Measurements from ENCODE around the gene FAM168A.

The FAM168A gene, protein sequence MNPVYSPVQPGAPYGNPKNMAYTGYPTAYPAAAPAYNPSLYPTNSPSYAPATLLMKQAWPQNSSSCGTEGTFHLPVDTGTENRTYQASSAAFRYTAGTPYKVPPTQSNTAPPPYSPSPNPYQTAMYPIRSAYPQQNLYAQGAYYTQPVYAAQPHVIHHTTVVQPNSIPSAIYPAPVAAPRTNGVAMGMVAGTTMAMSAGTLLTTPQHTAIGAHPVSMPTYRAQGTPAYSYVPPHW

DNA sequence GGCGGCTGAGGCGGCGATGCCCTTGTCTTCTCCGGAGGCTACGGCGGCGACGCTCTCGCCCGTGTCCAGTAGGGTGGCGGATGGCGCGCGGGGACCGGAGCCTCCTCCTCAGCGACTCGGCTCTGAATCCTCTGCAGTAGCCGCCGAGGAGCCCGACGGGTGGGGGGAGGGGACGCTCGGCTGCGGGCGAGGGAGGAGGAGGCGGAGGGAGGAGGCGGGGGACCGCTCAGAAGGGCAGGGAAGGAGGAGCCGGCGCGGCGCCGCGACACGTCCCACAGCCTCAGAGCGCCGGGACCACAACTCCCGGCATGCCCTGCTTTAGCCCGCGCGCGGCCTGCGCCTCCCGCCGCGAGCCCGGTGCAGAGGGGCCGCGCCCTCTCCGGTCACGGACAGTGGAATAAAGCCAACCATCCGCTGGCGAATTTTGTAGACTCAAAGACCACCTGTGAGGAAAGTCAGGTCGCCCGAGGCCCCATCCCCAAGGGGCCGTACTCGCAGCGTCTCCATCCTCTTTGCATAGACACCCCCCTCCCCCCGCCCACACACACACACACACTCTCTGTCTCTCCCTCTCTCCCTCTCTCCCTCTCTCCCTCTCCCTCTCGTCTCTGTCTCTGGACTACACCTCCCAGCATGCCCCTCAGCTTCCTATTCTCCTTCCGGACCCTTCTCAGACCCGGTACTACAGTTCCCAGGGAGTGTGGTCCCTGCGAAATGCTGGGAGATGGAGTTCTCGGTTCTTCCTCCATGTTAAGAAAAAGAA lies at the start of gene FAM168A:
Gene FAM168A, minus strand, starts transcription at position 157 of the 763 bp plus-strand sequence. CDS start 129,638 bp downstream, outside the sequence.
- peak; percentile 66 to 91 (median 80) for DNase-seq

DNA sequence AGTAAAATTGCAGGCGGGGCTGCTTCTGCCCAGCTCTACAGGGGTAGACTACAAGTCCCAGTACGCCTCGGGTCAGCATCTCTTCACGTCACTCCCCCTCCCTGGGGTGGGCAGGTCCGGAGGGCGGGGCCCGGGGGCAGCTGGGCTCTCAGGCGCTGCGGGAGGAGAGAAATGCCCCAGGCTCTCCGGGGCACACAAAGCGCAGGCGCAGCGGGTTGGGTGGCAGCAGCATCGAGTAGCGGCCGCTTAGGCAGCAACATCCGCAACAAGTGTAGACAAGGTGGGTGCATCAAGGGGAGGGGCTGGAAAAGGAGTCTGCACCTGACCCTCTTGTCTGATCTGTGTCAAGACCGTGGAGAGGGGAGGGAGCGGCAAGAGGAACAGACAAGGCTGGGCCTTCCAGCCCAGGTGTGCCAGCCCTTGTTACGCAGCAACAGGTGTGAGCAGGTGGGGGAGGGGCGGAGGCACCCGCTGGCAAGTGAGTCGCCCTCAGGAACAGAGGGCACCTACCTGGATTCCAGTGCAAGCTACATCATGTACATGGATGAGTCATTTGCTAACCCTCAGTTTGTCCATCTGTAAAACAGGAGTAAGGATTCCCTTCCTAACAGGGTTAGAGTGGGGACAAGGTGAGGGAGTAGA lies 49.7 kb upstream of the FAM168A start:
- DNase-seq: peak; percentile 61 to 95 (median 80)

DNA sequence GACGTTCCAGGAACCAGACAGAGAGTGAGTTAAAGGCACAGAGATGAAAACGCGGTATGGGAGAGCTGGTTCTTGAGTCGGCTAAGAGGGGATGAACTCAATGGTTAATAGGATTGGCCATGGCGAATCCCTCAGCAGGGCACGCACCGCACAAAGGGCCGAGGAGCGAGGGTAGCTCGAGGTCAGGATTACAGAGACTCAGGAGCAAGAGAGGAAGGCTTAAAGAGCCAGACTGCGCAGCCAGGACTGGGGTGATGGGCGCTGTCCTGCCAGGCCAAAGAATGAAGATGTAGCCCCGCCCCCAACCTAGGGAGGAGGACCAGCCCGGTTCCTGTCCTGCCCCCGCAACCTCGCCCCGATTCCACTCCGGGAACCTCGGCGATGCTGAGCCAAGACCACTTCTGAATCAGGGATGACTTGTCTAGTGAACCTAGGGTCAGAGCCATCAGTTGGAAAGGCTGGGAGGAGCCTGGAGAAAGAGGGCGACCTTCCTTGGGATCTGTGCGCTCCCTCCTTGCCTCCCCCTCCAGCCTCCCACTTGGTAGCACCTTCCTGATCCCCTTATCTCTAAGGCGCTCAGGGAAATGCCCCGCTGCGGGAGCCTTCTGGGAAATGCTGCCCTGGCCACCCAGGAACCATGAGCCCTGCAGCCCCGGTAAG lies 48.2 kb upstream of the FAM168A start, which contains the start of gene PLEKHB1:
Gene PLEKHB1, plus strand, starts transcription at position 610 of the 660 bp plus-strand sequence. Its CDS starts 28 bp downstream, at position 638.
- DNase-seq: no peak

DNA sequence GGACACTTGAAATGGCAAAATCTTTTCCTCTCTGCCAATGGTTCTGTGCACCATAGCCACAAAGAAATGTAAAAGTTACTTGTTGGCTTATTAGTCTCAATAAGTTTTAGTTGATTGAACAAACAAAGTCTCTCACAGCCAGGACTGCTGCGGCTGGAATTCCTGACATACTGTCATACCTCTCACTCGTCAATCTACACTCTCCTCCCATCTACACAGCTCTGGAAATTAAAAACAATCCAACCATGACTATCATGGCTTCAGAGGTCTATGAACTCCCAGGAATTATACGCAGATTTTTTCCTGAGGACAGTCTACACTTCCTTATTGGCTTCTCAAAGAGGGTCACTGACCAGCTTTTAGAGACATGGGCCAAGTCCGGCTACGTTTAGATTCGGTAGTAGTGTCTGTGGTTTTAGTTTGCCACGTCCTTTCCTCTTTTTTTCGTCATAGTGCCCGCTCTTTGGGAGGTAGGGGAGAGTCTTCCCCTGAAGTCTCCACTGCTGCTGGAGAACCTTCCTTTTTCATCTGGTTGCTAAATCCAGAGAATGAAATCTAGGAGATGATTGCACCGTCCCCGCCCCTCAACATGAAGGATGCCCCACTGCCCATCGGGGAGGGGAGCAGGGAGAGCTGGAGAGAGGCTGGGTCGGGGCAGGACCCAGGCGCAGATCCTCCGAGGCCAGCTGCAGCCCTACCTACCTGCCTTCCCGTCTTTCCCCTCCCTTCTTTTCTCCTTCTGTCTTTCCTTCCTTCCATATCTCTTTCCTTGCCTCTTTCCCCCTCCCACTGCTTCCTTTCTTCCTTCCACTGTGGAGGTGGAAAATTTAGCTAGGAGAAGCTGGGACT lies 47.4 kb upstream of the FAM168A start:
- no peak for DNase-seq

DNA sequence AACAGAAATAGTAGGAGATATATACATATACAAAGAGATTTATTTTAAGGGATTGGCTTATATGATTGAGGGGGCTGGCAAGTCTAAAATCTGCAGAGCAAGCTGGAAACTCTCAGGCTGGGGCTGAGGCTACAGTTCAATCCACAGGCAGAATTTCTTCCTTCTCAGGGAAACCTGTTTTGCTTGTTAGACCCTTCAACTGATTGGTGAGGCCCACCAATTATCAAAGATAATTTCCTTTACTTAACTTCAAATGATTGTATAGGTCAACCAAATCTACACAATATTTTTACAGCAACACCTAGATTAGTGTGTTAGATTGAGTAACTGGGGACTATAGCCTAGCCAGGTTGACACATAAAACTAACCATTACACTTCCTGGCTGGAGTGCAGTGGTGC lies 43.8 kb upstream of the FAM168A start:
- DNase-seq: no peak

DNA sequence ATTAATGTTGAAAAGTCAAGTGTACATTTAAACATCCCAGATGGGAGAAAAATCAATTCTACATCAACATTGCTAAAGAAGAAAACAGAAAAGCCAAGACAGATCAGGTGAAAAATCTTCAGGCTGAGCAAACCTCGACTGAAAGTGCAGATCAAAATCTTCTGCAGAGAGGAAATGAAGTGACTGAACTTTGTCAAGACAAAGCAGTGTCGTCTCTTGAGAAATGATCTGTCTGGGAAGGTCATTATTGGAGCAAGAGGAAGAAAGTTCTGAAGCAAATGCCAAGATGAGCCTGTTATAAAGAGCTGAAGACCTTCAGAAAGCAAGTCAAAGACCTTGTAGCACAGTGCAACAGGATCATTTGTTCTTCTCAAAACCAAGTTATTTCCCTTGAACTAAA lies 42.7 kb upstream of the FAM168A start:
- no peak for DNase-seq

DNA sequence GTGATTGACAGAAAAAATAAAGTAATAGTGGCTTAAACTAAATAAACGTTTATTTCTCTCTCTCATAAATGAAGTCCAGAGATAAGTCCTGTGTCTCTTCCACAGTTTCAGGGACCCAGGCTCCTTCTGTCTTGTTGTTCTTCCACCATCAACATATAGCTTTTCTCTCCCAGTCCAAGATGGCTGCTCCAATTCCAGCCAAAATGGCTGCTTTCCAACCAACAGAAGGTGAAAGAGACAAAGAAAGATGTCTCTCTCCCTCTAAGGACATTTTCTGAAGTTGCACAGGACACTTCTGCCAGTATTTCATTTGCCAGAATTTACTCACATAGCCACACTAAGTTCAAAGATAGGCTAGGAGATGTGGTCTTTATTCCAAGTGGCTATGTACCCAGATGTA lies 39.1 kb upstream of the FAM168A start:
- no peak for DNase-seq

DNA sequence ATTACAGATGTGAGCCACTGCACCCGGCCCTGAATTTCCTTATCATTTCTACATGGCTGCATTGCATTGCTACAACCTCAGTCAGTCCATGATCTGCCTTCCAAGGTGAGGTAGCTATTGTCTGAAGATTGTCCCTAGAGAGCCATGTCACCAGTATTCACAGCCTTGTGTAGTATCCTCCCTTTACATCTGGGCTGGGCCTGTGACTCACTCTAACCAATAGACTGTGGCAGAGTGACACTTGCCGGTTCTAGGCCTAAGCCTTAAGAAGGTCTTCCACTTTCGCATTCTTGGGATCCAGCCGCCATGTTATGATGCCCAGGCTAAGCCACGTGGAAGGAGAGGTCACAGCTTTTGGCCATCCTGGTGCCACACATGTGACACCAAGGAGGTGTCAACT lies 38.3 kb upstream of the FAM168A start:
- DNase-seq: no peak

DNA sequence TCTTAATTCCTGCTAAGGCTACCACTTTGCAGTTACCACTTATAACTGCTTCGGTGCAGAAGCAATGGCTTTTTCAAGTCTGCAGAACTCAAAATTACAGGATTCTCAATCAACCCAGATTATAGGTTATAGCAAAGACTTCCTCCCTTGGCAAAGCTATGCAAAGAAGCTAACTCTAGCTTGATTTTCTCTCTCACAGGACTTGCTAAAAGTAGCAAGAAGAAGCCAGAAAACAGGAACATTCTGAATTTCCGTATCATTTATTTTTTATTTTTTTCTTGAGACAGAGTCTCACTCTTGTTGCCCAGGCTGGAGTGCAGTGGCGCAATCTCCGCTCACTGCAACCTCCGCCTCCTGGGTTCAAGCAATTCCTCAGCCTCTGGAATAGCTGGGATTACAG lies 37.8 kb upstream of the FAM168A start:
- DNase-seq: no peak

DNA sequence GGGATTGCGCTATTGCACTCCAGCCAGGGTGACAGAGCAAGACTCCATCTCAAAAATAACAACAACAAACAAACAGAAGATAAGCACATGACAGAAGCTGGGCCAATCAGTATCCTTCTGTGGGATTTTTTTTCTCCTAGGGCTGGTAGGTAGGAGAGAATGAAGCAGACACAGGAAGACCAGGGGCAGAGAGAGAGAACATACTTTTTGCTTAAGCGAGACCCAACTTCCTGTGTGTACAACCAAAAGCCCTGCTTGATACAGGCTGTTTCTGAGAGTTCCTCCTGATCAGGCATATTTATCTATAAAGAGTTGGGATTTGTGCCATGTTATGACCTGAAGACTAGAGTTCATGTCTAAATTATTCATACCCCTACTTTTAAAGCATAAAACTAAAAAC lies 36.1 kb upstream of the FAM168A start:
- DNase-seq: no peak

DNA sequence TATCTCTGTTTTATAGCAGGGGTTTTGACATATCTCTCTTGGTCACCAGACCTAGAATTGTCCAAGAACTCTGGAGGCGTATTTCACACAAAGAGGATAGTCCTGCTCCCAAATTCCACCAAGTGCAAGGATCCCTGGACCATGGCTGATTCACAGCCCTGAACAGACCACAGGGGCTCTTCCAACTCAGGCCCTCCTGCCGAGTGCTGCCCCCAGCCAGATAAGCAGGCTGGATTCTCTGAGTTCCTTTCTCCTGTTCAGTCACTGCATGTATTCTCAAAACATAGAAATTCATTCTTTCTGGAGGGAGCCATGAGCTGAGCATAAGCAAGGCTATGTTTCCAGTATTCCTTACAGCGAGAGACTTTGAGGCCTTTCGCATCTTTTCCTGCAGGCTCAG lies 35.1 kb upstream of the FAM168A start:
- no peak for DNase-seq

DNA sequence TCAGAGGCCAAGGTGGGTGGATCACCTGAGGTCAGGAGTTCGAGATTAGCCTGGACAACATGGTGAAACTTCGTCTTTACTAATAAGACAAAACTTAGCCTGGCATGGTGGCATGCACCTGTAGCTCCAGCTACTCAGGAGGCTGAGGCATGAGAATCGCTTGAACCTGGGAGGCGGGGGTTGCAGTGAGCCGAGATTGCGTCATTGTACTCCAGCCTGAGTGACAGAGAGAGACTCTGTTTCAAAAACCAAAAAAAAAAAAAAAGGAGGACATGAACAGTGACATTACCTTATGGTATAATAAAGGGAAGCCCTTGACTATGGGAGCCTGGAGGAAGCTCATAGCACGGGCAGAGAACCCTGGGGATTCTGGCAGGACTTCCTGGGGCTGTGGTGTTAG lies 32.0 kb upstream of the FAM168A start:
- no peak for DNase-seq

DNA sequence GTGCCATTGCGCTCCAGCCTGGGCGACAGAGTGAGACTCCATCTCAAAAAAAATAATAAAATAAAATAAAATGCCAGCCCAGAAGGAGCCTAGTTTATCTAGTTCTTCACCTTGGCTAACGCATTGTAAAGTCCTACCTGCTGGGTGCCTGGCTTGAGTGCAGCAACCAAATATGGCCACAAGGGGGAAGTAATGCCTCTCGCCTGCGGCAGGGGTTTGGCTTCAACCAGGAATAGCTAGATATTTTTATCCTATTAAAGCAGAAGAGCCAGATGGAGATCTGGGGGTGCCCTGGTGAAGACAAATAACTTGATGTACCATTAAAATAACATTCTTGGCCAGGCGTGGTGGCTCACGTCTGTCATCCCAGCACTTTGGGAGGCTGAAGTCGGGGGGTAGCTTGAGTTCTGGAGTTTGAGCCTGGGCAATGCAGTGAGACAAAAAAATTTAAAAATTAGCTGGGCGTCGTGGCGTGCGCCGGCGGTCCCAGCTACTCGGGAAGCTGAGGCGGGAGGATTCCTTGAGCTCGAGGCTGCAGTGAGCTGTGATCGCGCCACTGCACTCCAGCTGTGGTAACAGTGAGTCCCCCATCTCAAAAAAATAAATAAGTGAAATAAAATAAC lies 27.9 kb upstream of the FAM168A start:
- DNase-seq: peak in 3 of 4 experiments; percentile 10 to 55 (median 38)

DNA sequence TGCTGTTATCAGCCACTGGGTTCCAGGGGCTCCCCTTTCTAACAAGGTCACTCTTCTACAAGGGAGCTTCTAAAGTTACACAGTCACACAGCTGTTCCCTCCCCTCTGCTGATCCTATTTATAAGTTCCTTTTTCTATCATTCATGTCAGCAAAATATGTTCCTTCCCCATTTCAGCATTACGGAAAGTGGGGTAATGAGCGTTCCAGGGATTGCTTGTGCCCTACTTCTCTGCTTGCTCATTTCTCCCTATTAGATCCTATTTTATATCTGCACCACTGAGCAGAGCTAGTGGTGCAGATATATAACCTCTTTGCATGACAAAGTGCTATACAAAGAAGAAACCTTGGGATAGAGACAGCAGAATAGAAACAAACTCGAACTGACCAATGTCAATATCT lies 25.8 kb upstream of the FAM168A start:
- DNase-seq: no peak

DNA sequence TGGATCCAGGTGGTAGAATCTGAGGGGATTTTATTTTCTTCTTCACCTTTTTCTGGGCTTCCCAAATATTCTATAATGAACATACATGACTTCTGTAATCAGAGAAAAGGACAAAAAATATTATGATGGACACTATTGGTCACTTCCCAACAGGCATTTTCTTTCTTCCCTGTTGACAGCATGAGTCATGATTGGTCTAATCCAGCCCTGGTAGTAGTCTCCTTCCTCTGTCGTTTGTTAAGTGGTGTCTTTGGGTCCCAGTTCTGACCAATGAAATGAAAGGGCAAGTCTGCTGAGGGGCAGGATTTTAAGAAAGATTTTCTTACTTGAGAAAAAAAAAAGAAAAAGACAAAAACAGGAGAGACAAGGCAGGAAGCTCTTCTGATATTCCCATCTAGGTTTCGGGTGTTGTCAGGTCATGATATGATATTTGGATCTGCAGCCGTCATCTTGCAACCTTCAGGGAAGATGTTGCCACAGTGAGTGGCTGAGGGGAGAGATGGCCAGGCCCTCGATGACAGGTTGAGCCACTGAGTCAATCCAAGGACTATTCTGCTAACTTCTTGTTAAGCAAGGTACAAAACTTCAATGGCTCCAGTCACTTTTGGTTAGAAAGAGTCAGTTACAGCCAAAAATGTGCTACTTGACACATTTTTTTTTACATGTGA lies 25.1 kb upstream of the FAM168A start:
- DNase-seq: no peak

DNA sequence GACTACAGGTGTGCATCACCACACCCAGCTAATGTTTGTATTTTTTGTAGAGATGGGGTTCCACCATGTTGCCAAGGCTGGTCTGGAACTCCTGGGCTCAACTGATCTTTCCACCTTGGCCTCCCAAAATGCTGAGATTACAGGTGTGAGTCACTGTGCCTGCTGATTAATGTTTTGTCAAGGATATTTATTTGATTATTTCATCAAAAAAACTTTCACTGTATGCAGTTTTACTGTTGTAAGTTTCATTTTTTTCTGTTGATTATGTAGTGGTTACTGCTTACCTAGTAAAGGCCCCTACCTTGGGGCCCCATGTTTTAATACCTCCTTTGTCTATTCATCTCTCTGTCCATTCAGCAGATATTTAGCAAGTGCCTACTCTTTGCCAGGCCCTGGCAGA lies 16.7 kb upstream of the FAM168A start:
- no peak for DNase-seq

DNA sequence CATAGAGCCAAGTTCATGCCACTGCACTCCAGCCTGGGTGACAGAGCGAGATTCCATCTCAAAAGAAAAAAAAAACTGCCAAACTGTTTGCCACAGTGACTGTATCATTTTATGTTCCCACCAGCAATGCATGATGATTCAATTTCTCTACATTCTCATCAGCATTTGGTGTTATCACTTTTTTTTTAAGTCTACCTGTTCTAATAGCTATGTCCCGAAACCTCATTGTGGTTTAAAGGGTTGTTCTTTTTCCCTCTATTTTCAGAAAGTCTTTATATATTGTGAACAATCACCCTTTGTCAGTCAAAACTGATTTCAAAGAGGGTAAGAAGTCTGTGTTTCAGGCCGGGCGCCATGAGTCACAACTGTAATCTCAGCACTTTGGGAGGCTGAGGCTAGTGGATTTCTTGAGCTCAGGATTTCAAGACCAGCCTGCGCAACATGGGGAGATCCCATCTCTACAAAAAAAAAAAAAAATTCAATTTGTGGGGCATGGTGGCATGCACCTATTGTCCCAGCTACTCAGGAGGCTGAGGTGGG lies 14.8 kb upstream of the FAM168A start:
- no peak for DNase-seq

DNA sequence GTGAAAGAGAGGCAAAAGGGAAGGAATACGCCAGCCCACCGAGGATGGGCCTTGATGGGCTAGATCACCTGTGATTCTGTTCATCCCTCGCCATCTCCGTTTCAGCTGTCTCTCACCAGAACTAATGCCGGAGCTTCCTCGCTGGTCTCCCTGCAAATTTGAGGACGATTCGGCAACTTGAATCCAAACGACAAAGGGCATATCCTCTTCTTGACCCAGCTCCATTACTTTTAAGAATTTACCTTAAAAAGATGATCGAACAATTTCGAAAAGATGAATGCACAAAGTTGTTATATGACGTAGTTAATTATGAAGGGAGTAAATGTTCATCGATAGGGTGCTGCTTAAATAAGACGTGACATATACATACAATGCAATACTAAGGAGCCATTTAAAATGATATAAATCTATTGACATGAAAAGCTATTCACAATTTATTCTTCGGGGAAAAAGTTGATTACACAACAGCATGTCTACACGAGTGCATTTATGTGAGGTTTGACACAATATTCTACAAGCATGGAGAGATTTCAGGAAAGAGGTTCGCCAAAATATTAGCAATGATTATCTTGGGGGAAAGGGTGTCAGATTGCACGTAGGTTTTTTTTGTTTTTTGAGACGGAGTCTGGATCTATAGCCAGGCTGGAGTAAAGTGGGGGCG lies 937 bp upstream of the FAM168A start:
- DNase-seq: no peak

DNA sequence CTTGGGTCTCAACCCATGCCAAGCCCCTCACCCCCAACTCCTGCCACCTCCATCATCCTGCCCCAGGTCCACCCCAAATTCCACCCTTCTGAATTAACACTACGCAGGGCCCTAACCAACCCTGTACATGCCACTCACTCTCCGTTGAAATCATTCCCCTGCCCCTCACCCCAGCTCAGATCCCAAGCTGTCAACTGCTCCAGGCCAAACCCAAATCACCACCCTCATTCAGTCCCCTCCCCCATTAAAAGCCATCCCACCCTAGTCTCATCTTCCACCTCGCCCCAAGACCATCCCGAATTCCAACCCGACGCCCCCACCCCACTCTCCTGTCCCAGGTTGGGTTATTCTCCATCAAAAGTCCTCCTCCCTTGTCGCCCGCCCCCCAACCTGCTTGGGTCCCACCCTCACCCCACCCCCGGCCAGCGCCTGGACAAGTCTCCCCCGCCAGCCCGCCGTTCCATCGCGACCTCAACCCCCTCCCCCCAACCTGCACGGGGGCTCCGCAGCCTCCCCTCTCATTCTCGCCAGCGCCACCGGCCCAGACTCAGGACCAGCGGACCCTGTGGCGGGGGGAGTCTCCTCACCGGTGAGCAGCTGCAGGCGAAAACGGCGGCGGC lies 466 bp downstream of the FAM168A start:
- no peak for DNase-seq

DNA sequence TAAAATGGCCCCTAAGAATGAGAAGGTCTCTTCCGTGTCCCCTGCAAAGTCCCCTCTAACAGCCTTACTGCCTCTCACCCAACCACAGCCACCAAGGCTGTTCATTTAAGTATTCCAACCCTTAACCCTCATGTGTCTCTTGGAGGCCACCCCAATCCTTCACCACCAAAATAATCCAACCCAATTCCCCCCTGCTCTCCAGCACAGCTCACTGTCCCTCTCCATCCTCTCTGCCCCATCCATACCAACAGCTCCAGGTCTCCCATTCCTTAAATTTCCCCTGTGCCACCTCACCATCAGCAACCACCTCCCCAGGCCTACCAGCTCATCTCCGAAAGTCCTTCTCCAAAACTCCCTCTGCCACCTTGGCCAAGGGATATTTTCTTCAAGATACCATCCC lies 1.4 kb downstream of the FAM168A start:
- no peak for DNase-seq
